Measurements from ENCODE around the gene ADAP2. TPM values are rescaled to one million over a fixed set of nuclear protein-coding genes. Genes with fewer than 3 reads are reported as not detected.

Gene ADAP2
- total RNA-seq, 1 donor = 0.72 TPM

DNA sequence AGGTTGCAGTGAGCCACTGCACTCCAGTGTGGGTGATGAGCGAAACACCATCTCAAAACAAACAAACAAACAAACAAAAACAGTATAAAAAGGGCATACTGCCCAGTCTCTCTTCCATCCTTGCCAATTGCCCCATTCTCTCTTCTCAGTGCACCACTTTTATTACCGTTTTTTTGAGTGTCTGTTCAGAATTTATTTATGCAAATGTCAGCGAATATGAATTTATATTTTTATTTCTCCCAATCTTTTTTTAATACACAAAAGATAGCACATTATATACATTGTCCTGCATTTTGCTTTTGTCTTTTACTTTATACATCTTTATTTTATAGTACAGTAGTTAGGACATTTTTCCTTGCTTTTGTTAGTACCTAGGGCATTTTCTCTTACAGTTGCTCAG, 68.7 kb downstream of the ADAP2 start:
- peaks cover 8% of the 10 kb centered on the region for H3K36me3 ChIP-seq (ENCODE audit: insufficient read depth, low read length)
- no peaks in the 10 kb centered on the region for H3K79me2 ChIP-seq (ENCODE audit: insufficient read depth, low read length)
- no peak overlapping the region for H3K4me2 ChIP-seq (ENCODE audit: insufficient read depth, low read length)
- H3K4me3 ChIP-seq (ENCODE audit: insufficient read depth, low read length) = no peak overlapping the region
- H3K9me3 ChIP-seq (ENCODE audit: low read depth, low read length) = no peaks in the 10 kb centered on the region
- no peak overlapping the region for H3K27ac ChIP-seq (ENCODE audit: low read depth, low read length)
- TF ChIP-seq, protein P1, sequence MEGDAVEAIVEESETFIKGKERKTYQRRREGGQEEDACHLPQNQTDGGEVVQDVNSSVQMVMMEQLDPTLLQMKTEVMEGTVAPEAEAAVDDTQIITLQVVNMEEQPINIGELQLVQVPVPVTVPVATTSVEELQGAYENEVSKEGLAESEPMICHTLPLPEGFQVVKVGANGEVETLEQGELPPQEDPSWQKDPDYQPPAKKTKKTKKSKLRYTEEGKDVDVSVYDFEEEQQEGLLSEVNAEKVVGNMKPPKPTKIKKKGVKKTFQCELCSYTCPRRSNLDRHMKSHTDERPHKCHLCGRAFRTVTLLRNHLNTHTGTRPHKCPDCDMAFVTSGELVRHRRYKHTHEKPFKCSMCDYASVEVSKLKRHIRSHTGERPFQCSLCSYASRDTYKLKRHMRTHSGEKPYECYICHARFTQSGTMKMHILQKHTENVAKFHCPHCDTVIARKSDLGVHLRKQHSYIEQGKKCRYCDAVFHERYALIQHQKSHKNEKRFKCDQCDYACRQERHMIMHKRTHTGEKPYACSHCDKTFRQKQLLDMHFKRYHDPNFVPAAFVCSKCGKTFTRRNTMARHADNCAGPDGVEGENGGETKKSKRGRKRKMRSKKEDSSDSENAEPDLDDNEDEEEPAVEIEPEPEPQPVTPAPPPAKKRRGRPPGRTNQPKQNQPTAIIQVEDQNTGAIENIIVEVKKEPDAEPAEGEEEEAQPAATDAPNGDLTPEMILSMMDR (IDR thresholded peaks at IDR 0.05; ENCODE audit: extremely low read depth, low read depth, low read length) = no peak
- H2AFZ ChIP-seq (ENCODE audit: low read length) = no peak overlapping the region
- H3K4me1 ChIP-seq (ENCODE audit: insufficient read depth, low read length) = no peaks in the 10 kb centered on the region
- H3K27me3 ChIP-seq (ENCODE audit: insufficient read depth, low read length) = no peaks in the 10 kb centered on the region
- no peak for DNase-seq (ENCODE audit: insufficient read length, low spot score, missing footprints)
- peaks cover 2% of the 10 kb centered on the region for H4K20me1 ChIP-seq (ENCODE audit: insufficient read depth, low read length)

DNA sequence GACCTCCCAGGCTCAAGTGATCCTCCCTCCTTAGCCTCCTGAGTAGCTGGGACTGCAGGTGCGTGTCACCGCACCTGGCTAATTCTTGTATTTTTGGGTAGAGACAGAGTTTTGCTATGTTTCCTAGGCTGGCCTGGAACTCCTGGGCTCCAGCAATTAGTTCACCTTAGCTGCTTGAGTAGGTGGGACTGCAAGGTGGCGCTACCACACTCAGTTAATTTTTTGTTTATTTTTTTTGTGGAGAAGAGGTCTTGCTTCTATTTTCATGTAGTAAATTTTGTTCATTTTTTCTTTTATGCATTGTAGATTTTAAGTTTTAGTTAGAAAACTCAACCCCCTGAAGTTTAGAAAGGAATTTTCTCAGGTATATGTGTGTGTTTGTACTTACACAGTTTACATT, 70.8 kb downstream of the ADAP2 start:
- Histone ChIP-seq H2AFZ (ENCODE audit: low read length) (no peak overlapping the region), H3K36me3 (ENCODE audit: insufficient read depth, low read length) (peaks cover 13% of the 10 kb centered on the region), H3K27me3 (ENCODE audit: insufficient read depth, low read length) (no peaks in the 10 kb centered on the region), H3K9me3 (ENCODE audit: low read depth, low read length) (no peaks in the 10 kb centered on the region), H3K4me2 (ENCODE audit: insufficient read depth, low read length) (no peak overlapping the region), H4K20me1 (ENCODE audit: insufficient read depth, low read length) (peaks cover 2% of the 10 kb centered on the region), H3K27ac (ENCODE audit: low read depth, low read length) (no peak overlapping the region), H3K4me3 (ENCODE audit: insufficient read depth, low read length) (no peak overlapping the region), H3K79me2 (ENCODE audit: insufficient read depth, low read length) (no peaks in the 10 kb centered on the region), H3K4me1 (ENCODE audit: insufficient read depth, low read length) (no peaks in the 10 kb centered on the region)
- no peak for DNase-seq (ENCODE audit: insufficient read length, low spot score, missing footprints)
- TF ChIP-seq, protein P1 (IDR thresholded peaks at IDR 0.05; ENCODE audit: extremely low read depth, low read depth, low read length) = no peak

DNA sequence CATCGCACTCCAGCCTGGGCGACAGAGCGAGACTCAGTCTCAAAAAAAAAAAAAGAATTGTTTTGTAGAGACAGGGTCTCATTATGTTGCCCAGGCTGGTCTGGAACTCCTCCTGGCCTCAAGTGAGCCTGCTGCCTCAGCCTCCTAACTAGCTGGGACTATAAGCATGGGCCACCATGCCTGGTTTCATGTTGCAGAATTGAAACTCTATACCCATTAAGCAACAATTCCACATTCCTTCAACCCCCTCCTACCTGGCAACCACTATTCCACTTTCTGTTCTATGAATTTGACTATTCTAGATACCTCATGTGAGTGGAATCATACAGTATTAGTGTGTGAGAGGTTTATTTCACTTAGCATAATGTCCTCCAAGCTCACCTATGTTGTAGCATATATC, 73.6 kb downstream of the ADAP2 start:
- no peak overlapping the region for H3K4me2 ChIP-seq (ENCODE audit: insufficient read depth, low read length)
- peaks cover 34% of the 10 kb centered on the region for H3K36me3 ChIP-seq (ENCODE audit: insufficient read depth, low read length)
- H3K4me1 ChIP-seq (ENCODE audit: insufficient read depth, low read length) = no peaks in the 10 kb centered on the region
- H3K79me2 ChIP-seq (ENCODE audit: insufficient read depth, low read length) = no peaks in the 10 kb centered on the region
- TF ChIP-seq, protein P1 (IDR thresholded peaks at IDR 0.05; ENCODE audit: extremely low read depth, low read depth, low read length) = no peak
- DNase-seq (ENCODE audit: insufficient read length, low spot score, missing footprints) = no peak
- H3K27ac ChIP-seq (ENCODE audit: low read depth, low read length) = no peak overlapping the region
- H3K9me3 ChIP-seq (ENCODE audit: low read depth, low read length) = no peaks in the 10 kb centered on the region
- no peak overlapping the region for H2AFZ ChIP-seq (ENCODE audit: low read length)
- H3K27me3 ChIP-seq (ENCODE audit: insufficient read depth, low read length) = no peaks in the 10 kb centered on the region
- H4K20me1 ChIP-seq (ENCODE audit: insufficient read depth, low read length) = peaks cover 2% of the 10 kb centered on the region
- no peak overlapping the region for H3K4me3 ChIP-seq (ENCODE audit: insufficient read depth, low read length)

DNA sequence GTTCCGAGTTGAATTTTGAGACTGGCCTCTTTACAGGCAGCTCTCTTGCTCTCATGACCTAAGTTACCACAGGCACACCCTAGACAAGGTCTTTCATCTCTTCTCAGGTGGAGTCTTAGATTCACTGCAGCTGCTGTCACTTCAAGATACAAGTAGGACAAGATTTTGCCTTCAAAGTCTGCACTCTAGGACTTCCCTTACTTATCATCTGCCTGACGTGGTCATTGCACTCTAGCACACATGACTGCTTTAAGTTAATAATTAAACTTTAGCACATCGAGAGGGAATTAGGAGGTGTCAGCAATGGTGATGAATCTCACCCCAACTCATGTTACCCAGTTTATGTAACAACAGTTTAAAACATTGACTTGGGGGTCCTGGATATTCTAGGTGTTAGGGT, 74.7 kb downstream of the ADAP2 start:
- H3K36me3 ChIP-seq (ENCODE audit: insufficient read depth, low read length) = peaks cover 40% of the 10 kb centered on the region

More for the DNA sequence above, 74.7 kb downstream of the ADAP2 start:
- DNase-seq (ENCODE audit: insufficient read length, low spot score, missing footprints) = no peak
- peaks cover 2% of the 10 kb centered on the region for H4K20me1 ChIP-seq (ENCODE audit: insufficient read depth, low read length)
- no peak overlapping the region for H3K4me2 ChIP-seq (ENCODE audit: insufficient read depth, low read length)
- no peak overlapping the region for H3K4me3 ChIP-seq (ENCODE audit: insufficient read depth, low read length)
- TF ChIP-seq, protein P1 (IDR thresholded peaks at IDR 0.05; ENCODE audit: extremely low read depth, low read depth, low read length) = no peak
- no peak overlapping the region for H3K27ac ChIP-seq (ENCODE audit: low read depth, low read length)
- H3K9me3 ChIP-seq (ENCODE audit: low read depth, low read length) = no peaks in the 10 kb centered on the region
- no peaks in the 10 kb centered on the region for H3K27me3 ChIP-seq (ENCODE audit: insufficient read depth, low read length)
- H3K4me1 ChIP-seq (ENCODE audit: insufficient read depth, low read length) = no peaks in the 10 kb centered on the region
- no peak overlapping the region for H2AFZ ChIP-seq (ENCODE audit: low read length)
- H3K79me2 ChIP-seq (ENCODE audit: insufficient read depth, low read length) = no peaks in the 10 kb centered on the region
